NCI-H2029 treated with DMSO at 0.1 percent for 48 hours (cell line): ENCODE results near the gene PNPLA6.
A peak's percentile ranks its signal among the peaks of the same experiment; 100 is the strongest.
"Not testable (repeated sequence)": the region's sequence is repeated elsewhere in the genome, so short reads cannot be mapped to it uniquely, and the experiment has no call there.

ENCODE experiments used
- DNase-seq: peaks from one replicate; lab custom pipeline; 2025; lab: John Stamatoyannopoulos, UW

The PNPLA6 gene

DNA sequence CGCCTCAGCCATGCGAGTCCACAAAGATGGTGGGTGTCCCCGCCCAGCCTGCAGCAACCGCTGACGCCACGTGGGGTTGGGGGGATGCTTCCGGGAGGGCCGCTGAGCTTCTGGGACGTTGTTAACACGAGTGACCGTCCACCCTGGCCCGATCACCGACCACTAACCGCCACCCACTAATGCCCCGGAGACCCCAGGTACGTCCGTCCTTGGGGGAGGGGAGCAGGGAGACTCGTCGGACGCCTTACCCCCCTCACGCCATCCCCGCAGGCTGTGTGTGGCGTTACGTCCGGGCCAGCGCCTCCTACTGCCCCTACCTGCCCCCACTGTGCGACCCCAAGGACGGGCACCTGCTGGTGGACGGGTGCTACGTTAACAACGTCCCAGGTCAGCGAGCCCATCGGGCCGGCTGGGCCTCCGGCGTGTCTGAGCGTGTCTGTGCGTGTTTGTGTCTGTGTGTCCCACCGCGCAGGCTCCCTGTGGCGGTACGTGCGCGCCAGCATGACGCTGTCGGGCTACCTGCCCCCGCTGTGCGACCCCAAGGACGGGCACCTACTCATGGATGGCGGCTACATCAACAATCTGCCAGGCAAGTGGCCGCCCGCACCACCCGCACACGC, 21.3 kb downstream of the PNPLA6 start:
- DNase-seq = no peak

- no peak for DNase-seq
Observed at GRCh38 chr19:7558667-7559066, 23.1 kb downstream of the PNPLA6 start.

DNA sequence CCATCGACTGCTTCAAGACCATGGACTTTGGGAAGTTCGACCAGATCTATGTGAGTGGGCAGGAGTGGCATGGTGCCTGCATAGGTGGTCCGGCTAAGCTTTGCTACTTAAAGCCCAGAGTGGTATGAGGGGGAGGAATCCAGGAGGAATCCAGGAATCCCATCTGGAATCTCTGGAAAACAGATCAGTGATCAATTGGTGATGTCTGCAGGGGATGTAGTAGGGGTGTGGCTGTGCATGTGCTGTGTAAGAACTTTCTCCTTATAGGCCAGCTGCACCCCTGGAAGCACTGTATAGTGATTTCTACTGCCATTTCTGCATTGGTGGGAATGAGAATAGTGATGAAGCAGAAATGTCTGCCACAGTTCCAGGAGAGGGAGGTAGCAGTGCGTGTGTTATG, 23.6 kb downstream of the PNPLA6 start:
- no peak for DNase-seq

DNA sequence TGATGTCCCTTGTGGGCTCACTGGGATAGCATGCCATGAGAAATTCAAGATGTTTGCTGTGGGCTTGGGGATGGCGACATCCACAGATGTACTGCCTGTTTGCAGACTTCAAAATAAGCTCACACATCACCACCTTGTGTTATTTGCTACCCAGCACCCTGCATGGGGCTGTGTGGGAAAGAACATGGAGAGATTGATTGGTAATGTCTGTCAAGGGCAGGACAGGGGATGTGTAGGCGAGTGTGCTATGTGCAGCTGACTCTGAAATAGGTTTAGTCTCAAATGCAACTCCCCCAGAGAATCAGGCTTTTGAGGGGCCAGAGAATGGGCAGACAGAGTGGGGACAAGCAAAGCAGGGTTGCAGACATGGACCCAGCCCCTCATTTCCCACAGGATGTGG, 24.7 kb downstream of the PNPLA6 start:
- DNase-seq = no peak

GRCh38 chr19:7561325-7561724, 25.8 kb downstream of the PNPLA6 start:
- DNase-seq = no peak

- no peak for DNase-seq
Observed at GRCh38 chr19:7562646-7563393, 27.3 kb downstream of the PNPLA6 start.

DNA sequence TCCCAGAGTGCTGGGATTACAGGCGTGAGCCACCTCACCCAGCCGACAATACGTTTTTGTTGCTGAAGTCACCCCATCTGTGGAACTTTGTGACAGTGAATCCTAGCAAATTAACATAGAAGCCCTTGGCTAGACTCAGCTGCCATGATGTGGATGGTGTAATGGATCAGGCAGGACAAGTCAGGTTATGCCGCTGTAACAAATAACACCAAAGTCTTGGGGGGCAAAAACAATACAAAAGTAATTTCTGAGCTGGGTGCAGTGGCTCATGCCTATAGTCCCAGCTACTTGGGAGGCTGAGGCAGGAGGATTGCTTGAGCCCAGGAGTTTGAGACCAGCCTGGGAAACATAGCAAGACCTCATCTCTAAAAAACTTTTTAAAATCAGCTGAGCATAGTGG, 29.3 kb downstream of the PNPLA6 start:
- no peak for DNase-seq

DNA sequence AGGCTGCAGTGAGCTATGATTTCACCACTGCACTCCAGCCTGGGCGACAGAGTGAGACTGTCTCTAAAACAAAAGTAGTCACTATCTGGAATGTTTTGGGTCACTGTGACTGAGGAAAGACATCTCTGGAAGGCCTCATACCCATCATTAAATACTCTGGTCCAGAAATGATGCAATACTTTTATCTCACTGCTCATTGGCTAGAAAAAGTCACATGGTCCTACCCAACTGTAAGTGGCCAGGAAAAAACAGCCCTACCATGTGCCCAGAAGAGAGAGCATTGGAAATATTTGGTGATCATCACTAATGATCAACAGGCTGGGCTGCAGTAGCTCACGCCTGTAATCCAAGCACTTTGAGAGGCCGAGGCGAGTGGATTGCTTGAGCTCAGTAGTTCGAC, 29.8 kb downstream of the PNPLA6 start:
- no peak for DNase-seq

DNA sequence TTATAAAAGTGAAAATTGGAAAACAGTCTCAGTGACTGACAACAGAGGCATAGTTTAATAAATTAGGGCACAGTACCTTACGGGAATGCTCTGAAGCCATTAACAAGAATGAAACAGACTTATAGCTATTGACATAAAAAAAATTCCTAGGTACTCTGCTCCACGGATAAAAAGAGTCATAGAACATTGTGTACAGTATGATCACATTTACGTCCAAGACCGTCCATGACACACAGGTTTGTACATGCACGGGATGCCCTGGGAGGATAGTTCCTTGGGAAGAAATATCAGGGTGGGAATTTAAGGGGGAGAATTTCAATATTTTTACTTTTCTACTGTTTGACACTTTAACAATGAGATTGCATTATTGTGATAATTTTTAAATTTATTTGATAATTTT, 35.2 kb downstream of the PNPLA6 start:
- DNase-seq = no peak

DNA sequence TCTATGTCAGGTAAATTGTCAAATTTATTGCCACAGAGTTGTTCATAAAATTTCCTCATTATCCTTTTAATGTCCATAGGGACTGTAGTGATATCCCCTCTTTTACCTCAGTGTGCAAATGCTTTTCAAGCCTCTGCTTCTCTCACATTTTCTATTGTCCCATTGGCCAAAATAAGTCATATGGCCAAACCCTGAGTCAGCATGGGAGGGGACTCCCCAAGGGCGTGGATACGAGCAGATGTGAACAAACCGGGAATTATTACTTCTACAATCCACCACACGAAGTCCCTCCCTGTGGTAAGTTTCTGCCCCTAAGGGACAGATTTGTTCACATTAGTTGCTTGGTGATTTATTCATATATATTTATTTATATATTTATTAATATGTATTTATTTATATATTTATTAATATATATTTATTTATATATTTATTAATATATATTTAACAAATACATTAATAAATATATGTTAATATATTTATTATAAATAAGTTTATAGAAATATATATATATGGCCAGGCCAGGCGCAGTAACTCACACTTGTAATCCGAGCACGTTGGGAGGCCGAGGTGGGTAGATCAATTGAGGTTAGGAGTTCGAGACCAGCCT, 40.0 kb downstream of the PNPLA6 start:
- DNase-seq = no peak

GRCh38 chr19:7577422-7577821, 41.9 kb downstream of the PNPLA6 start:
- not testable (repeated sequence) for DNase-seq

DNA sequence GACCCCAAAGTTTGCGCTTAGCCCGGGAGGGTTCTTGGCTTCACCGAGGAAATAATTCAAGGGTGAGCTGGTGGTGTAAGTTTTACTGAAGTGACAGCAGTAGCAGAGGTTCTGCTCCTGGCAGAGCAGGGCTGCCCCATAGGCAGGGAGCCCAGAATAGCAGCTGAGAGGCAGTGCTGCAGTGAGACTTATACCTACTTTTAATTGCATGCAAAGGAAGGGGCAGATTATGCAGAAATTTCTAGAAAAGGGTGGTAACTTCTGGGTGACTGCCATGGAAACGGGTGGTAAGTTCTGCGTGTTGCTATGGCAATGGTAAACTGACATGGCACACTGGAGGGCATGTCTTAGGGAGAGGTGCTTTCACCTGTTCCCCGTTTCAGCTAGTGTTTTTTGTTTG, 42.6 kb downstream of the PNPLA6 start:
- no peak for DNase-seq

- no peak for DNase-seq
Observed at GRCh38 chr19:7579182-7579581, 43.7 kb downstream of the PNPLA6 start.

GRCh38 chr19:7582446-7582845, 46.9 kb downstream of the PNPLA6 start:
- no peak for DNase-seq

GRCh38 chr19:7589822-7590221, 54.3 kb downstream of the PNPLA6 start:
- DNase-seq = no peak

DNA sequence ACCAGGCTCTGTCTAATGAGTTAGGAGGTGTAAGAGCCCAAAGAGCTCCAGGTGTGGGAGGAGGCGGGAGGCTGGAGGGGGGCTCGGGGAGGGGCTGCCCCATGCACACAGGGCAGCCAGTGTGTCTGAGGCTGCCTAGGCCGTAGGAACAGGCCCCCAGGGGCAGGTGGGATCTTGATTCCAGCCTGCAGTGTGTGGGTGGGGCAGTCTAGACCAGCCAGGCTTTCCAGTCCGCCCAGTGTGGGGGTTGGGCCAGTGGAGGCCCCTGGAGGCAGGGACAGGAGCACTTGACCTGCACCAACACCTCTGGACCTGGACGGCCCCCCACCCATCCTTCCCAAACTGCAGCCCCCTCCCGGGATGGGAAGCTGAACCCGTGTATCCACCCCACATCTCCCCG, 54.7 kb downstream of the PNPLA6 start:
- DNase-seq = no peak

DNA sequence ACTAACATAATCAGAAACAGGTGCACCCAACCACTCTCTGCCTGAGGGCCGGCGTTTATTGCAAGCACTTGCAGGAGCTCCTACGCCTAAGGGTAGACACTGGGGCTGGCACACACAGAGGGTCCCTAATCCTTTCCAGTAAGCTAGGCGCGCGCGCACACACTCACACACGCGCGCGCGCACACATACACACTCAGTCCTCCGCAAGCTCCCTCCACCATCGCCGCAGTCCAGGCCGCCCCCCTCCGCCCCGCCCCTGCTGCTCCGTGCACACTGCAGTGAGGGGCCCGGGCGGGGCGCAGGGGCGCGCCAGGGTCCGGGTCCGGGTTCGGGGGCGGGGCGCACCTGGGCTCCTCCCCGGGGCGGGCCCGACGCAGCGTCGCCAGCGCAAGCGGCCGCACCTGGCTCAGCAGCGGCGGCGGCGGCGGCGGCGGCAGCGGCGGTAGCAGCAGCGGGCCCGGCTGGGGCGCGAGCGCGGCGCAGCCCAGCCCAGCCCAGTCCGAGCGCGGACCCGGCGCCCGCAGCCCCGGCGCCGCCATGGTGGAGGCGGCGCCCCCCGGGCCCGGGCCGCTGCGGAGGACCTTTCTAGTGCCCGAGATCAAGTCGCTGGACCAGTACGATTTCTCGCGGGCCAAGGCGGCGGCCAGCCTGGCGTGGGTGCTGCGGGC, 60.1 kb downstream of the PNPLA6 start, which contains the start of gene CAMSAP3:
TSS of gene CAMSAP3 (plus strand) at position 398 of the 668 bp plus-strand sequence. CDS start at position 538, 140 bp downstream.
- DNase-seq = peak; percentile 24

DNA sequence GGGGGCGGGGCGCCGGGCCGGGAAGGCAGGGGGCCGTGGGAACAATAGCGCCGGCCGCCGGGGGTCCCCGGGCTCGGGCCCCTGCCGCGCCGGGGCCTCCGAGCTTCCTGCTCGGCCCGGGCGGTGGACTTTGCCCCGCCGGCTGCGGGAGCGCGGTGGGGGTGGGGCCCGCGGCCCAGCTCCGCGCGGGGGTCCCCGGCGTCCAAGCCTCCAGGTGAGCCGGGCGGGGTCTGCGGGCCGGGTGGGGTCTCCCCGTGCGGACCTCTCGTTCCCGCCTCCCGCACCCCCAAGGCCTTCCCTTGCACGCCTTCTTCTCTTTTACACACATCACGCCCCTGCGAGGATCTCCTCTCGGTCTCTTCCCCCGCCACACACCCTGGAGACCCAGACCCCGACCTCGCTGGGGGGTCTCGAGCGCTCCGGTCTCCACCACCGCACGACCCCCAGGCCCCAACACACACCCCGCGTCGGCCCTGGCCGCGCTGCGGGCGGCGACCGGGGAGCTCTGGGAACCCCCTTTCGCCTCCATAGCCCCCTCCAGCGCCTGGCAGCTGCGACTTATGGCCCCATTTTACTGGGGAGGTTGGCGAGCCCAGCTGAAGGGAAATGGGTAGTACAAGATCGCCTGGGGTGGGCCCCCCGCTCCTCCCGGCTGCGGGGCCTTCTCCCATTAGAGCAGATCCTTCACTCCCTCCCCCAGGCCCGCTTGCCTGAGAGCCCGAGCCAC, 60.9 kb downstream of the PNPLA6 start:
- no peak for DNase-seq

DNA sequence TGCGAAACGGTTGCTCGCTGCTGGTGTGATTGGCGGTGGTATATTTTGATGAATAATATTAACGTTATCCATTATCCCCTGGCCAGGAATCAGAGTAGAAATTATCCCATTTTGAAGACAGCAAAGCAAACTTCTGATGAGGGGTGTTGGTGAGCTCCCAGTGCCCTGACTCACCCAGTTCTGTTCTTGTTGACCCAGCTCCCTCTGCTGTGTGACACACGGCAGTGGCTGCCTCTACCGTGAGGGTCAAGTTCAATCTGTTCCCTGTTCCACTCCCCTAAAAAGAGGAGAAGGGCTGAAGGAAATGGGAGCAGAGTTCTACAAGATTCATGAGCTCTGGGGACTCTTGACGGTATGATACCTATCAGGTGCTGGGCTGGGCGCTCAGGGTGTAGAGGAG, 62.2 kb downstream of the PNPLA6 start:
- no peak for DNase-seq

GRCh38 chr19:7598180-7598579, 62.7 kb downstream of the PNPLA6 start:
- DNase-seq = no peak

DNA sequence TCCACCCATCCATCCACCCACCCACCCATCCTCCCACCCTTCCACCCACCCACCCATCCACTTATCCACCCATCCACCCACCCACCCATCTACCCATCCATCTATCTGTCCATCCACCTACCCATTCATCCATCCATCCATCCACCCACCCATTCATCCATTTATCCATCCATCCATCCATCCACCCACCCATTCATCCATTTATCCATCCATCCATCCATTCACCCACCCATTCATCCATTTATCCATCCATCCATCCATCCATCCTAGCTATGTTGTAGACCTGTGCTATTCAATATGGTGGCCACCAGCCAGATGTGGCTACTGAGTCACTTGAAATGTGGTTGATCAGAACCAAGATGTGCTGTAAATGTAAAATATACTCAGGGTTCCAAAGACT, 65.2 kb downstream of the PNPLA6 start:
- DNase-seq = no peak
